PC-3 (cell line): ENCODE results near the gene P2RY2. TPM values are rescaled to one million over a fixed set of nuclear protein-coding genes. Genes with fewer than 3 reads are reported as not detected.

Experiments used
- ATAC-seq: fragments of 200-7000 bp; cut with Tn5 transposase; 2 replicates; pipeline ENCODE4 v1.9.1; 2020; ENCODE audit warnings: mild to moderate bottlenecking, moderate library complexity
- BruUV-seq: library from RNA; stranded (reverse); fragments of 400-500 nt; replicated peaks from 2 replicates; lab custom pipeline; 2021; lab: Mats Ljungman, UMichigan
- CTCF ChIA-PET: fragments of 300-600 bp; sonication (Branson Sonifier 250); formaldehyde crosslinking; loops from one replicate; lab custom pipeline; 2022; ENCODE audit warnings: antibody characterized with exemption; lab: Charles Lee
- POLR2A ChIA-PET: fragments of 300-600 bp; sonication (Branson Sonifier 250); formaldehyde crosslinking; loops from one replicate; lab custom pipeline; 2022; ENCODE audit warnings: antibody characterized with exemption; ENCODE audit not compliant: unreplicated experiment; lab: Charles Lee
- DNase-seq: peaks from one replicate; pipeline ENCODE4 v3.0.0-alpha.2; 2015
- H2AFZ ChIP-seq: fragments of 300-600 bp; sonication (generic); 2 replicates; pipeline ENCODE4 v1.6.0; 2016; ENCODE audit warnings: antibody characterized with exemption, low read length
- H3F3A ChIP-seq: fragments of 300-600 bp; sonication (generic); one replicate; pipeline ENCODE4 v1.6.0; 2017; ENCODE audit warnings: antibody characterized with exemption, low read length, control low read depth, mild to moderate bottlenecking; ENCODE audit not compliant: unreplicated experiment
- H3K27ac ChIP-seq: fragments of 300-600 bp; sonication (generic); 2 replicates; pipeline ENCODE4 v1.5.1; 2016; ENCODE audit warnings: mild to moderate bottlenecking, low read length
- H3K27me3 ChIP-seq: fragments of 300-600 bp; sonication (generic); 2 replicates; pipeline ENCODE4 v1.6.1; 2016; ENCODE audit warnings: low read length, mixed read lengths
- H3K36me3 ChIP-seq: fragments of 300-600 bp; sonication (generic); 2 replicates; pipeline ENCODE4 v1.6.1; 2016; ENCODE audit warnings: low read depth, mixed run types, low read length, mixed read lengths
- H3K4me1 ChIP-seq: fragments of 300-600 bp; sonication (generic); 2 replicates; pipeline ENCODE4 v1.5.1; 2016; ENCODE audit warnings: low read length; ENCODE audit not compliant: insufficient read depth
- H3K4me2 ChIP-seq: fragments of 300-600 bp; sonication (generic); 2 replicates; pipeline ENCODE4 v1.6.0; 2016; ENCODE audit warnings: low read length
- H3K4me3 ChIP-seq: fragments of 300-600 bp; sonication (generic); 2 replicates; pipeline ENCODE4 v1.5.1; 2016; ENCODE audit warnings: mild to moderate bottlenecking, low read length, mixed read lengths
- H3K79me2 ChIP-seq: fragments of 300-600 bp; sonication (generic); 2 replicates; pipeline ENCODE4 v1.6.1; 2017; ENCODE audit warnings: low read length, mixed read lengths
- H3K9ac ChIP-seq: fragments of 300-600 bp; sonication (generic); 2 replicates; pipeline ENCODE4 v1.6.0; 2016; ENCODE audit warnings: mild to moderate bottlenecking, low read length
- H3K9me2 ChIP-seq: fragments of 300-600 bp; sonication (generic); replicated peaks from 2 replicates; pipeline ENCODE4 v1.6.1; 2016; ENCODE audit warnings: mixed run types, low read length, mixed read lengths
- H3K9me3 ChIP-seq: fragments of 300-600 bp; sonication (generic); 2 replicates; pipeline ENCODE4 v1.6.1; 2016; ENCODE audit warnings: low read length, mixed read lengths
- H4K20me1 ChIP-seq: fragments of 300-600 bp; sonication (generic); 2 replicates; pipeline ENCODE4 v1.6.1; 2016; ENCODE audit warnings: low read length, mixed read lengths
- CTCF ChIP-seq: fragments of 300-600 bp; sonication (generic); conservative IDR thresholded peaks from 2 replicates; pipeline ENCODE4 v1.5.1; 2017; ENCODE audit warnings: antibody characterized with exemption, low read depth, mild to moderate bottlenecking, low read length
- EZH2 ChIP-seq: fragments of 300-600 bp; sonication (generic); IDR thresholded peaks from one replicate; pipeline ENCODE4 v1.6.1; 2017; ENCODE audit warnings: antibody characterized with exemption, mild to moderate bottlenecking, low read length; ENCODE audit not compliant: unreplicated experiment
- EZH2phosphoT487 ChIP-seq: fragments of 300-600 bp; sonication (generic); IDR thresholded peaks from 2 replicates; pipeline ENCODE4 v1.6.1; 2018; ENCODE audit warnings: mild to moderate bottlenecking, antibody characterized with exemption, low read length, borderline replicate concordance
- intact Hi-C: fragments of 100-400 bp; cut with micrococcal nuclease; formaldehyde crosslinking; loops from 2 replicates; pipeline ENCODE4 v1.9.0; 2023
- total RNA-seq: library from RNA; depleted of rRNA; stranded (reverse); fragments of >200 nt; gene quantifications from 2 replicates; pipeline ENCODE4 v1.2.3, GENCODE V29; 2014

P2RY2 gene
- total RNA-seq, 1 experiment from 2014 or later, result 54.8 TPM

- Histone ChIP-seq H3K4me3 (no peak overlapping the region), H3K4me2 (no peak overlapping the region), H3K27me3 (no peaks in the 10 kb centered on the region), H4K20me1 (no peaks in the 10 kb centered on the region), H3K27ac (no peak overlapping the region), H3K9me2 (no peaks in the 10 kb centered on the region), H3K9me3 (no peaks in the 10 kb centered on the region), H3K4me1 (peaks cover 40% of the 10 kb centered on the region), H3K36me3 (no peaks in the 10 kb centered on the region), H3K9ac (no peak overlapping the region), H2AFZ (no peak overlapping the region), H3K79me2 (no peaks in the 10 kb centered on the region), H3F3A (peaks cover 1% of the 10 kb centered on the region)
- BruUV-seq, result no TSS peak
- no peak for ATAC-seq
- intact Hi-C loops, result no loop called here
- CTCF ChIA-PET, result no interaction called here
- TF ChIP-seq EZH2, result no peak
- POLR2A ChIA-PET, result no interaction called here
- DNase-seq, result no peak
Observed at GRCh38 chr11:73266646-73267020, 48.6 kb downstream of the P2RY2 start.

- no peak for TF ChIP-seq EZH2phosphoT487
- no peak for TF ChIP-seq EZH2
- TF ChIP-seq CTCF, result no peak
- BruUV-seq, result no TSS peak
Observed at GRCh38 chr11:73267122-73267846, 49.2 kb downstream of the P2RY2 start.

GRCh38 chr11:73267906-73268540, 49.9 kb downstream of the P2RY2 start:
- ChIA-PET CTCF (no interaction called here), POLR2A (interaction anchor here (0.5 kb wide), 1 partner anchor 508 kb away, joined by 6 read pairs; no protein-coding TSS in a partner anchor)
- intact Hi-C loops, result no loop called here
- H3K9ac ChIP-seq, result no peak overlapping the region
- H3K36me3 ChIP-seq, result no peaks in the 10 kb centered on the region
- no peak overlapping the region for H3K27ac ChIP-seq
- no peaks in the 10 kb centered on the region for H3K9me2 ChIP-seq
- H4K20me1 ChIP-seq, result no peaks in the 10 kb centered on the region
- no peak overlapping the region for H2AFZ ChIP-seq
- BruUV-seq, result no TSS peak
- H3K4me3 ChIP-seq, result no peak overlapping the region
- DNase-seq (no peak), ATAC-seq (no peak)
- no peak overlapping the region for H3K4me2 ChIP-seq
- TF ChIP-seq CTCF (no peak), EZH2 (no peak), EZH2phosphoT487 (no peak)
- no peaks in the 10 kb centered on the region for H3K27me3 ChIP-seq
- H3K4me1 ChIP-seq, result peaks cover 47% of the 10 kb centered on the region
- peaks cover 3% of the 10 kb centered on the region for H3F3A ChIP-seq
- no peaks in the 10 kb centered on the region for H3K79me2 ChIP-seq
- no peaks in the 10 kb centered on the region for H3K9me3 ChIP-seq

More at GRCh38 chr11:73267122-73267846, 49.2 kb downstream of the P2RY2 start:
- Histone ChIP-seq H3K79me2 (no peaks in the 10 kb centered on the region), H3K4me3 (no peak overlapping the region), H3K9me2 (no peaks in the 10 kb centered on the region), H3K27me3 (no peaks in the 10 kb centered on the region), H3K4me2 (no peak overlapping the region), H3F3A (peaks cover 3% of the 10 kb centered on the region), H3K4me1 (peaks cover 45% of the 10 kb centered on the region), H2AFZ (no peak overlapping the region), H4K20me1 (no peaks in the 10 kb centered on the region), H3K9me3 (no peaks in the 10 kb centered on the region), H3K36me3 (no peaks in the 10 kb centered on the region), H3K27ac (no peak overlapping the region), H3K9ac (no peak overlapping the region)
- CTCF ChIA-PET, result no interaction called here
- intact Hi-C loops, result no loop called here
- ATAC-seq (no peak), DNase-seq (no peak)
- POLR2A ChIA-PET, result no interaction called here
